COLO829 (cell line): ENCODE measurements around the gene DOCK4.

Experiments
- DNase-seq: peaks from one replicate; pipeline ENCODE4 v3.0.0; 2012; ENCODE audit warnings: low spot score

The DOCK4 gene

GRCh38 chr7:112105584-112106530 lies 100.3 kb downstream of the DOCK4 start:
- DNase-seq: no peak

- DNase-seq: no peak
These were observed 102.1 kb downstream of the DOCK4 start for GRCh38 chr7:112104120-112104519.

DNA sequence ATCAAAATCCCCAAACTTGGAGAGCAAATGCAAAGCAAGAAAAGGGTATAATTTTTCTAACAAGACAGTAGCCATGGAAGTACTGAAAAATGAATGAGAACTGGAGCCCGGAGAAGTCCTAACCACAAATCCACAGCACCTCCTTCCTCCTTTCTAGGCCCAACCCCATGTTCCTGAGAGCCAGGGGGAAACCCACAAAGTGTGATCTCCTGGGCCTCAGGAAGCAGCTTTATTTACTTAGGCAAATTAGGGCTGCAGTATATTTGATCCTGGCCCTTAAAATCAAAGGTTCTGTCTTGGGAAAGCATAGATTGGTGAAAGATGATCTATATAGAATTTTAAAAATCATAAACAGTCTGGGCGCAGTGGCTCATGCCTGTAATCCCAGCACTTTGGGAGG lies 103.0 kb downstream of the DOCK4 start:
- no peak for DNase-seq

- no peak for DNase-seq
These were observed 104.9 kb downstream of the DOCK4 start for GRCh38 chr7:112101201-112101846.

DNA sequence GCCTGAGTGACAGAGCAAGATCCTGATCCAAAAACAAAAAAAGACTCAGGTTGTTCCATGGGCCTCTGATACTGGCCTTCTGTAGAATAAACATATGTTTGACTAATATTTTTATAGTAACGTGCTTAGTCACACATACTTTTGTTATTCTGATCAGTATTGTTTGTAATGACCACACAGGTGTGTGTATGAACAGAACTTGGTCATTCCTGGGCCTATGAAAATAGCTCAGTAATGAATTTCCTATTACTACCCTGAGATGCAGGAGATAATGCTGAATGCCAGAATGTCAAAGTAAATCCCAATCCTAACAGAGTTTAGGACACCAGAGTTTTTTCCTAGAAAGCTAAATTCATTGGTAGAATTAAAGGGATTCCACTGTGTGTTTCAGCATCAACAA lies 108.7 kb downstream of the DOCK4 start:
- no peak for DNase-seq

DNA sequence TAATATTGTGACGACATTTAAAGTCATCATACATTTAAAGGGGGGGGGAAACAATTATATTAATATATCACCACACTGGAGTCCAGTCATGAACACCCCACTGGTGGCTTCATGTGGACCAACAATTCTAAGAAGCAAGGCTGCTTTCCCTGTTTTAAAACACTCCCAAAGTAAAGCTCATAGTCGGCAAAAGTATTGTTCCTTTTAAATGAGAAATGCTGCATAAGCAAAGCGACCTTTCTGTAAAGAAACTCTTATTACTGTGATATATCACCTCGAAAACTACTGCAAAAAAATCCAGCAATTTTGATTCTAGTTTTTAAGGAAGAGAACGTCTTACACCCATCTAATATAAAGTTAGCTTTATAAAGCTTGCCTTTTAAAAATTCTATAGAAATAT lies 112.8 kb downstream of the DOCK4 start:
- no peak for DNase-seq

GRCh38 chr7:112092709-112093395 lies 113.3 kb downstream of the DOCK4 start:
- no peak for DNase-seq

GRCh38 chr7:112092306-112092705 lies 113.9 kb downstream of the DOCK4 start:
- DNase-seq: no peak

DNA sequence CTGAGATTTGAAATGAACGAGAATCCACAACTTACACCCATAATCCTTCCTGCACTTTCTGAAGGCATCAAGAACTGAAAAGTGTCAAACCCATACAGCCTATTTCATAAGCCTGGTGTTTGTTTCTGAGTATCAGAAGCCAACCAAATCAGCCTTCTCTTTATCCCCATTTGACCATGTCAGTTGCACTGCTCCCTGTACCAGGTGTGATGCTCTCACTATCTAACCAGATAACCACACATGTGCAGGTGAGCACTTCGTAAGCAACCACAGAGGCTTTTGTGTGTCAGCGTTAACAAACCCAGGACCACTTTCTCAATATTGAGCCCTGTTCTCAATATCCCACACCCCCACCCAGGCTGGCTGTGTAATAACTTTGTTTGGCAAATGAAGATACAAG lies 114.4 kb downstream of the DOCK4 start:
- DNase-seq: no peak

GRCh38 chr7:112089551-112089950 lies 116.6 kb downstream of the DOCK4 start:
- DNase-seq: no peak

DNA sequence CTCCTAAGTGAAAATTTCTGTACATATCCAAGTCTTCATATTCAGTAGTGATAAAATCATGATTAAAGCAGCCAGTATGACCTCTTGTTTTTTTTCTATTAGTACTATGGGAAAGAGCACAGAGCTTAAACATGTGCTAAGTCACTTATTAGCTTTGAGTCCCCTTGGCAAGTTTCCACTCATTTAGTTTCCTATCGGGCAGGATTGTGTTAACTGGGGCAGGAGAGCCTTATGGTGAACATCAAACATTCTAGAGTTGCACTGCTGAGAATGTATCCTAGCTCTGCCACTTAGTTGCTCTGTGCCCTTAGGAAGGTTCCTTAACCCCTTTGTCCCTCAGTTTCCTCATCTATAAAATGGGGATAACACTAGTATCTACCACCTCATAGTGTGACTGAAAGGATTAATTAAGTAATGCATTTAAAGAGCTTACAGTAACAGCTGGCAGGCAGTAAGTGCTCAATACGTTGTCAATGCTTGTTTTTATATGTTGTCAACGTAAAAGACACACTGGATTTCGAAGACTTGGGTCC lies 117.6 kb downstream of the DOCK4 start:
- no peak for DNase-seq

DNA sequence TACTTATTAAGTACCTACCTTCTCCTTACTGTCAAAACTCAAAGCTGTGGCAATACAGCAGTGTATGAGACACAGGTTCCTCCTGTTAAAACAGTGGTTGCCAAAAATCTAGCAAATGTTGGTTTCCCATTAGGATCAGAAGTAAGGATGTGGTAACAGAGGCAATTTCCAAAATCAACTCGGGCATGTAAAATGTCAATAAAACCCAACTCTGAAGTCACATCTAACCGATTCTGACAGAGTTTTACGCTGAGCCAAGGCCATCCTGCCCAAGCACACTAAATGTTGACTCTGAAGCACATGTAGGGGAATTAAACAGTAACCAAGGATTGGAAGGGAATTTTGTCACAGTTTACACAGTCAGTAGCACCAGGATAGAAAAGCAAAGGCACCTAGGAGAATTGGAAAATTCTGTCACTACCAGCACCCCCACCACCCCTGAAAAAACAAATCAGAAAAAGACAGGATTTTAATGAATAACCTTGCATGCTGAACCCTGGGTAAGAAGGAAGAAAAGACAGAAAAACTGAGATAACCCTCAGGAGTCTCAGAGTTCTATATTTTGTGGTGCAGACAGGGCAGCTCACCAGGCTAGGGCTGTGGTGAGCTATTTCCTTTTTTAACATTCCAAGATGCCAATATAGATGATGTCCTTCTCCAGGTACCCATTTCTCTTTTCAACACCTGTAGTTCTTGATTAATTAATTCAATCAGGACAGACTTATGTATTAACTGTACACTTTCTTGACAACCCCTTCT lies 119.5 kb downstream of the DOCK4 start:
- no peak for DNase-seq

DNA sequence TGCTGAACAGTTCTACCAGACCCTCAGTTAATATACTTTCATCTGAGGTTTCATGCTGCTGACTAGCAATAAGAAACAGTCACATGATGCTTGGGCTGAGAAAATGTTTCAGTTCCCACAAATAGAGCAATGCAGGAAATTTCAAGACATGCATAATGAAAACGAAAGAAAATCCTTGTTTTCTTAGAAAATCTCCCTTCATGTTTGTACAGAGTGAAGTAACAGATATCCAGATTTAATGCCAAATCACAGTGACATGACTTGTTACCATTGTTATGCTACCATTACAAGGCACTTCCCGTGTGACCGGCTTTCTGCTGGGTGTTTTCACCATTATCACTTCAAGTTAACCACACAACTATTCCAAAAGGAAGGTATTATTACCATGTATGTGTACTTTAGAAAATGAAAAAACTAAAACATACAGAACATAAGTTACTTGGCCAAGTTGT lies 121.7 kb downstream of the DOCK4 start:
- DNase-seq: no peak

DNA sequence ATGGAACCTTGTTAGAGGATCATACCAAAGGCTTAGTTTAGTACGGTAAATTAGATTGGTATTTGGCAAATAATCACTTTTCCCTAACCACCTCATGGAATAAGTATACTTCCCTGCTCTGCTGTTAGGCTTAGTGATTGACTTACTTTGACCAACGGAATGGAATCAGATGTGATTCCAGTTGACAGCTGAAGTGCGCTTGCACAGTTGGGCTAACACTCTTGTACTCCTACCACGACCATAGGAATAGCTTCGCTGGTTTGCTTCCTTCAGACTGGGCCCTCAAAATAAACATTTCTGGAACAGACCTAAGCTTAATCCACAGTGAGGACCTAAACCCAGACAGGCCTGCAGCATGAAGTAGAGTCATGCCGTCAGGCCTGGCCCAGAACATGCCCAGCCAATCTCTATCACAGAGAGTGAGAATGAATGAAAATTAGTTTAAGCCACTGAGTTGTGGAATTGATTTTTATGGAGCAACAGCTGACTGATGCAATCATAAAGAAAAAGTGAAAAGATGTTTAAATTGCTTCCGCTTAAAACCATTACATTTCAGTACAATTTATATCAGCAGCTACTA lies 122.3 kb downstream of the DOCK4 start:
- no peak for DNase-seq

- DNase-seq: no peak
These were observed 123.9 kb downstream of the DOCK4 start for GRCh38 chr7:112082306-112082705.

DNA sequence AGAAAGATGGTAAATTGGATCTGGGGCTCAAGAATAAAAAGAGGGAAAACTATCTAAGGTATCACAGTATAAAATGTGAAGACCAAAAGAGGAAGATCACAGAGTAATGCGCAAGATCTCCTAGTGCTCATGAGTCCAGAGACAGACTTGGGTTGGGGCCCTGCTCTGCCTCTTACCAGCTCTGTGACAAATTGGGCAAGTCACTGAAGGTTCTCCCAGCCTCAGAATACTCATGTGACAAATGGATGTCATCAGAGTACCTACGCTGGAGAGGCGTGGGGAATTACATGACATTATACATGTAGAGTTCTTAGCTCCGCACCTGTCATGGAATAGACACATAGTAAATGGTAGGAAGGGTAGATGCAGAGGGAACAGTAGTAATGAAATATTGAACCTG lies 124.4 kb downstream of the DOCK4 start:
- no peak for DNase-seq

DNA sequence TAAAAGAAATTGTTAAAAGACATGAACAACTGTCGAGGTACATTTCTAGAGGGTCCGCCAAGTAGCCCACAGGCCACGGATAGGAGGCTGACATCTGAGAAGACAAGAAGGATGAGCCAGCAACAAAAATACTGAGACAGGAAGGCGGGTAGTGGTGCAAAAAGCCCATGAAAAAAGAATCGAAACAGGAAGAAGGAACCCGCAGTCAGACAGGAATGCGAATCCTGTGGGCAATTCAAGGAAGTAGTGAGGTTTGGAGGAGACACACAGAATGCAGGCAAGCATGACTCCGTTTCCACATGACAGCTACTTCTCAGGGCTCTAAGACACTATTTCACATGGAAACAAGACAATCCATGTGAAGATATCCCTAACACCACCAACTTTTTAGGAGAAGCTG lies 125.2 kb downstream of the DOCK4 start:
- DNase-seq: no peak

DNA sequence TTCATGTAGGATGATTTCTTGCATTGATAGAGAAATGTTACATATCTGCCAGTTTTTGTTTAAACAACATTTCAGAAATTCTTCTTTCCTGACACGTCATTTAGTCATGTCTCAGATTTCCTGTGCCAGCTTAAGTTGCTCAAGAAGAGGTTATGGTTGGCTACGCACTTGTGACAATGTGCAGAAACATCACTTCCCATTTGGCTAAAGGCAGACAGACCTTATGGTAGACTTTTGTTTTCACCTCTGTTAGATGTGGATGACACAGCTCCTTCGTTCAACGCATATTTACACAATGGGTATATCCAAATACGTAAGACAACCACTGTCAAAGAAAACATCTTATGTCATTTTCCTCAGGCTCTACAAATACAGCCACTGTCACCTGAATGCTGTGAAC lies 125.8 kb downstream of the DOCK4 start:
- DNase-seq: no peak

DNA sequence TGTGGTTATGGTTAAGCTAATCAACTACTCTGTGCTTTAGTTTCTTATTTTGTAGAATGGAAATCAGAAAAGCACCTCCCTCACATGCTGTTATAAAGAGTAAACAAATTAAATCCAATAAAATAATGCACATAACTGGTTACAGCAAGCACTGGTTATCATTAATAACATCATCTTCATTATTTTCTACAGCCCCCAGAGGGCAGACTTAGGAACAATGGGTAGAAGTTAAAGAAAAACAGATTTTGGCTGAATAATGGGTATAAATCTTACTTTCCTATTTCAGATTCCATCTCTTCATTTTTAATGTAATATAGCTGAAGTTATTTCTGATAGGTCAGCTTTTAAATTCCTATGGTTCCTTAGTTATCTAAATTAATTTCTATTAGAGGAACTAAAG lies 126.5 kb downstream of the DOCK4 start:
- DNase-seq: no peak

- no peak for DNase-seq
These were observed 127.1 kb downstream of the DOCK4 start for GRCh38 chr7:112079122-112079521.

DNA sequence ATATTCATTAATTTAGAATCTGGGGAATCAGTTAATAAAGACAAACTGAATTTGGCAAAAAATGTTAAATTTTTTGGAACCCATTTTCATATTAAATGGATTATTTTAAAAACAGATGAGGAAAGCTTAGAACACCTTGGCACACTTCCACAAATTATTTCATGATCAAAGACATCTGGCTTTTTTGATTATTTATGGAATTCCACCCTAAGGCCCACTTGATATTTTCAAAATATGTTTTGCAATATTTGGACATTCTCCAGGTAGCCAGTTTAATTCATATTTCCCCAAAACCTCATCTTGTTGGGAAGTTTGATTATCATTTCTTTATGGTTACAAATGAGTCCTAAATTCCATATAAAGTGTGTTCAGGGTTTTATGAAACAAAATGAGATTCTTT lies 129.9 kb downstream of the DOCK4 start:
- DNase-seq: no peak
